Mesendoderm (in vitro differentiated cells): Measurements from ENCODE around the gene CHST5.

Experiments used
- DNase-seq: peaks from one replicate; pipeline ENCODE4 v3.0.0; 2013
- H2AK5ac ChIP-seq: 2 replicates; pipeline ENCODE4 v1.6.1; 2013; ENCODE audit warnings: low read length, inconsistent platforms
- H2BK120ac ChIP-seq: 2 replicates; pipeline ENCODE4 v1.6.1; 2013; ENCODE audit warnings: low read depth, mild to moderate bottlenecking, low read length, moderate library complexity, mixed read lengths
- H2BK15ac ChIP-seq: replicated peaks from 2 replicates; pipeline ENCODE4 v1.6.1; 2013; ENCODE audit warnings: low read depth, mild to moderate bottlenecking, moderate library complexity
- H2BK5ac ChIP-seq: 2 replicates; pipeline ENCODE4 v1.6.1; 2013; ENCODE audit warnings: low read length, inconsistent platforms
- H3K18ac ChIP-seq: 2 replicates; pipeline ENCODE4 v1.6.1; 2013; ENCODE audit warnings: mild to moderate bottlenecking, low read length, mixed read lengths
- H3K23ac ChIP-seq: one replicate; pipeline ENCODE4 v1.6.1; 2013; ENCODE audit warnings: low read length
- H3K27ac ChIP-seq: 2 replicates; pipeline ENCODE4 v1.5.1; 2013; ENCODE audit warnings: low read depth, mild to moderate bottlenecking, inconsistent platforms, low read length, moderate library complexity
- H3K27me3 ChIP-seq: 2 replicates; pipeline ENCODE4 v1.6.1; 2013; ENCODE audit warnings: low read length, control low read depth, mild to moderate bottlenecking, inconsistent platforms; ENCODE audit not compliant: insufficient read depth, poor library complexity
- H3K36me3 ChIP-seq: 2 replicates; pipeline ENCODE4 v1.6.1; 2013; ENCODE audit warnings: low read length, inconsistent platforms; ENCODE audit not compliant: control insufficient read depth, insufficient read depth
- H3K4ac ChIP-seq: one replicate; pipeline ENCODE4 v1.6.1; 2013; ENCODE audit warnings: low read depth, mild to moderate bottlenecking, low read length, moderate library complexity
- H3K4me1 ChIP-seq: 2 replicates; pipeline ENCODE4 v1.6.1; 2013; ENCODE audit warnings: low read depth, low read length, inconsistent platforms; ENCODE audit not compliant: control insufficient read depth
- H3K4me2 ChIP-seq: 2 replicates; pipeline ENCODE4 v1.6.1; 2013; ENCODE audit warnings: low read length
- H3K4me3 ChIP-seq: 2 replicates; pipeline ENCODE4 v1.5.1; 2013; ENCODE audit warnings: mild to moderate bottlenecking, low read length
- H3K56ac ChIP-seq: one replicate; pipeline ENCODE4 v1.6.1; 2013; ENCODE audit warnings: low read length
- H3K79me1 ChIP-seq: 2 replicates; pipeline ENCODE4 v1.6.1; 2013; ENCODE audit warnings: low read length, inconsistent platforms
- H3K79me2 ChIP-seq: 2 replicates; pipeline ENCODE4 v1.6.1; 2013; ENCODE audit warnings: mild to moderate bottlenecking, low read length; ENCODE audit not compliant: control insufficient read depth, insufficient read depth
- H3K9ac ChIP-seq: 2 replicates; pipeline ENCODE4 v1.6.1; 2013; ENCODE audit warnings: low read length, inconsistent platforms
- H4K5ac ChIP-seq: one replicate; pipeline ENCODE4 v1.6.1; 2013; ENCODE audit warnings: low read length
- H4K8ac ChIP-seq: one replicate; pipeline ENCODE4 v1.6.1; 2013; ENCODE audit warnings: low read depth, mild to moderate bottlenecking, control low read depth, low read length, moderate library complexity
- WGBS: extraction: QIAGEN DNeasy Blood & Tissue Kit; methylation state at CpG from one replicate; pipeline ENCODE4 v1.1.7; 2013; ENCODE audit warnings: low lambda C conversion rate, missing lambda C conversion rate; ENCODE audit not compliant: insufficient coverage; ENCODE audit errors: extremely low coverage; 5-methylcytosine and 5-hydroxymethylcytosine counted together

Gene CHST5

DNA sequence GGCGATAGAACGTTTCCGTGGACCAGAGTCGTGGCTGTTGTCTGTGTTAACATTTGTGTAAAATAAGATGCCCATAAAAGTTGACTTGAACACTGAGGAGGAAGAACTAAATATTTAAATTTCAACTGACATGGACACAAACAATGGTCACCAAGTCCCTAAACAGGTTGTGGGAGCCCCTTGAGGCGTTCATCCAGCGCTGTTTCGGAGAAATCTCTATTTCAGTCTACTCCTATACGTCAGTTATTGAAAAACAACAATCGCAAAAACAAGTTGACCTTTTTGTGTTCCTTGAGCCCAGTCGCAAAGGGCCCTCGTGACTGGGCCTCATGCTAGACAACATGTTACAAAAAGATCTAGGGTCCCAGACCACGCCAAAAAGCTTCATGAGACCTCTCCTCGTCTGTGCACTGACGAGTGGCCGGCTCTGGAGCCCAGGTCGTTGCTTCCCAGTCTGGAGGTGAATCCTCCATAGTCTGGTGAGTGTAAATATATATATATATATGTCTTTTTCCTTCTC lies 20.6 kb upstream of the CHST5 start:
- Histone ChIP-seq H3K4ac (no peak overlapping the region), H3K4me2 (peak overlapping the region; percentile 32), H3K79me1 (no peaks in the 10 kb centered on the region), H3K23ac (no peak overlapping the region), H2BK120ac (no peak overlapping the region), H3K36me3 (no peaks in the 10 kb centered on the region), H3K4me1 (no peaks in the 10 kb centered on the region), H2BK5ac (no peak overlapping the region), H4K8ac (no peak overlapping the region), H4K5ac (no peak overlapping the region), H3K18ac (no peak overlapping the region), H3K79me2 (no peaks in the 10 kb centered on the region), H2AK5ac (no peak overlapping the region), H3K27me3 (no peaks in the 10 kb centered on the region), H3K9ac (peak overlapping the region; percentile 9), H3K56ac (peak overlapping the region; percentile 12), H3K4me3 (no peak overlapping the region), H2BK15ac (no peak overlapping the region), H3K27ac (no peak overlapping the region)
- no CpG with 5 or more reads among the region's 16 CpGs for WGBS
- DNase-seq, result no peak

DNA sequence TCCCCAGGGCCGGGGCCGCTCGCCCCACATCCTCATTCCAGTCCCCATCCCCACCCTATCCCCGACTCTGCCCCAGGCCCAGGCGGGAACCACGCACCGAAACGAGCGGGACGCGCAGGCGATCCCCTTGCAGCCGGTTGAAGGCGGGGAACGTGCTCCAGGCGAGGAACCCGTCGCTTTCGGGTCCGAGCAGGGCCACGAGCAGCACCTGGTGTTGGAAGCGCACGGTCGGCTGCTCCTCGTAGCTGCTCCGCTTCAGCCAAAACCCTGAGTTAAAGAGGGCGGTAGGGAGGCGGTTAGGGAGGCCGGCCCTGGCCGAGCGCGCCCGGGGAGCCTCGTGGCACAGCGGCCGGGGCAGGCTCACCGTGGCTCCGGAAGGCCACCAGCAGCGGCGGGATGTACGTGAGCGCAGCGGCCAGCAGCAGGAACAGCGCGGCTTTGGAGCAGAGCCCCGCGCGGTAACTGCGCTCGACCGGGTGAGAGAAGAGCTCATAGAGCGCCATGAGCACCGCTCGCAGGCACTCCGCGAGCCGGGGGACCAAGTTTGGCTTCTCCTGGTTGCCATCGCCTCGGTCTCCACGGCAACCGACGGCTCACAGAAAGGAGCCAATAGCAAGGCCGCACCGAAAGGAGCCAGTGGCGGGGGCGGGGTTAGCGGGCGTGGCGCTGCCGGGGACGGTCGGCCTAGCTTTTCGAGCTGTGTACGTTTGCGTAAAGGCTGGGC lies 20.0 kb upstream of the CHST5 start, which contains the start of gene TMEM231:
TMEM231 (minus strand) TSS at position 546 of the 724 bp plus-strand sequence; CDS start at position 503, 43 bp downstream.
- peak; percentile 97 for DNase-seq
- Histone ChIP-seq H3K4me3 (peak within 1 kb of the TSS; percentile 76), H3K79me2 (no peaks in the 10 kb centered on the region), H3K18ac (no peak within 1 kb of the TSS), H3K56ac (peak within 1 kb of the TSS; percentile 81), H4K5ac (no peak within 1 kb of the TSS), H3K4ac (no peak within 1 kb of the TSS), H3K9ac (peak within 1 kb of the TSS; percentile 77), H4K8ac (no peak within 1 kb of the TSS), H2BK15ac (no peak within 1 kb of the TSS), H3K4me1 (no peaks in the 10 kb centered on the region), H3K27ac (peak within 1 kb of the TSS; percentile 58), H3K79me1 (no peaks in the 10 kb centered on the region), H3K23ac (peak within 1 kb of the TSS; percentile 15), H3K36me3 (no peaks in the 10 kb centered on the region), H2AK5ac (no peak within 1 kb of the TSS), H3K4me2 (peak within 1 kb of the TSS; percentile 97), H2BK5ac (no peak within 1 kb of the TSS), H2BK120ac (no peak within 1 kb of the TSS), H3K27me3 (no peaks in the 10 kb centered on the region)
- WGBS, result no CpG with 5 or more reads among the region's 75 CpGs

DNA sequence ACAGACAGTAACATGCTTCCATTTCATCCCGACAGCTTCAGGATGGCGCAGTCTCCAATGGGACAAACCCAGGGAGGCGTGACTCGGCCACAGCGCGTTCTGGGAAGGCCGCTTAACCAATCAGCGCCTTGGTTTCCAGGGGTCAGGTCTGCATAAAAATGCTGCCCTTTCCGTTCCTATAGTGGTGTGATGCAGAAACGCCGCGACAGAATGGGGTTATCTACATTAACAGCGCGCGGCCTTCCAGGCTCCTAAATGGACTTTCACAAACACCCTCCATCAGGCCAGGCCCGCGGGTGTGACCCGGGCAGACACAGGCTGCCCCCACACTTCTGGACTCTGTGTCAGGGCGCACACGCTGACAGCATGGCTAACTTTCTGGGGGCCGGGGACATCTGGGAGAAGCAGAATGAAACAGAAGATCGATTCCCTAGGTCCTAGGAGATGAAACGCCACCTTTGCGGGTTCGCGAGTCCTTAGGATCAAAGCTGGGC lies 19.4 kb upstream of the CHST5 start:
- H3K27ac ChIP-seq, result peak overlapping the region; percentile 9
- H3K27me3 ChIP-seq, result no peaks in the 10 kb centered on the region
- peak; percentile 96 for DNase-seq
- H4K8ac ChIP-seq, result no peak overlapping the region
- no peaks in the 10 kb centered on the region for H3K79me1 ChIP-seq
- no peaks in the 10 kb centered on the region for H3K79me2 ChIP-seq
- no peak overlapping the region for H3K4ac ChIP-seq
- H3K23ac ChIP-seq, result peak overlapping the region; percentile 15
- H3K4me3 ChIP-seq, result peak overlapping the region; percentile 76
- no peak overlapping the region for H2BK120ac ChIP-seq
- H3K4me1 ChIP-seq, result no peaks in the 10 kb centered on the region
- WGBS, result no CpG with 5 or more reads among the region's 26 CpGs
- H2AK5ac ChIP-seq, result no peak overlapping the region
- no peak overlapping the region for H2BK5ac ChIP-seq
- H3K56ac ChIP-seq, result peak overlapping the region; percentile 81
- no peak overlapping the region for H4K5ac ChIP-seq
- H2BK15ac ChIP-seq, result no peak overlapping the region
- peak overlapping the region; percentile 97 for H3K4me2 ChIP-seq
- peak overlapping the region; percentile 77 for H3K9ac ChIP-seq
- H3K36me3 ChIP-seq, result no peaks in the 10 kb centered on the region
- H3K18ac ChIP-seq, result no peak overlapping the region

DNA sequence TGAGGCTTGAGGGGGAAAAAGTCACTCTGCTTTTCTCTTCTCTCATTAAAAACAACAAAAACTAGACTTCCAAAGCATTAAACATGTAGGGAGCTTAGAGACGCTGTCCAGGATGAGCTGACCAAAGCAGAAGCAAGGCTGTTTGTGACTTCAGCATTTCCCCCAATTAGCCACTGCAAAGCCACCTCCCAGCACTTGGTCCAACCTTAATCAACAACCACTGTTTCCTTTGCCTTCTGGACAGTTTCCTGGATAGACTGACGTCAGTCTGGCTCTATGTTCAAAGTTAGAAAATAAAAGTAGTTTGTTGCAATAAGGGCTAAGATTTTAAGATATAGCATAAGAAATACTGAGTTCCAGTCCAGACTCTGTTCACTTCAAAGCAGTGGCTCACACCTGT lies 17.0 kb upstream of the CHST5 start:
- Histone ChIP-seq H3K79me1 (no peaks in the 10 kb centered on the region), H3K4ac (no peak overlapping the region), H3K79me2 (no peaks in the 10 kb centered on the region), H3K23ac (no peak overlapping the region), H4K5ac (no peak overlapping the region), H3K4me1 (no peaks in the 10 kb centered on the region), H3K56ac (no peak overlapping the region), H3K36me3 (no peaks in the 10 kb centered on the region), H2BK5ac (no peak overlapping the region), H3K4me3 (no peak overlapping the region), H3K4me2 (no peak overlapping the region), H3K18ac (no peak overlapping the region), H3K9ac (no peak overlapping the region), H2BK15ac (no peak overlapping the region), H2BK120ac (no peak overlapping the region), H3K27me3 (no peaks in the 10 kb centered on the region), H4K8ac (no peak overlapping the region), H2AK5ac (no peak overlapping the region), H3K27ac (no peak overlapping the region)
- no peak for DNase-seq
- no CpG with 5 or more reads among the region's 2 CpGs for WGBS

DNA sequence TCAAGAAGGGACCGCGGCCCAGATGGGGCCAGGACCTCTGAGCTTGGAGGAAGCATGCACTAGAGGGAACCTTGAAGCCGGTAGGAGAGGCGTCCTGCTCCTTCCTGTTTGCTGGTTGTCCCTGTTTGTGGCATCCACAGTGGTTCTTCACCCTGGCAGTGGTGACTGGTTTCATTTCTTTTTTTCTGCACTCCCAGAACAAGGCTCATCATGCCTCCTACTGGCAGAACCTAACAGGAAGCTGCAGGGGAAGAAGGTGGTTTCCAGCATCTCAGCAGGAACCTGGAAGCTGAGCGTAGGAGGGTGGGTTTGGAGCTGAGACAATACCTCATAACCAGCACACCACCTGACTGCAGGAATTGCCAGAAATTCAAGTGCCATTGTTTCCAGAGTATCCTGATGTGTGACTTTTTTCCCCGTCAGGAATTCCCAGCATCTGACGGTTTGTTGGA lies 14.3 kb upstream of the CHST5 start:
- H3K4me1 ChIP-seq, result no peaks in the 10 kb centered on the region
- H3K4me2 ChIP-seq, result no peak overlapping the region
- no peak overlapping the region for H3K4me3 ChIP-seq
- no peak overlapping the region for H3K27ac ChIP-seq
- no peaks in the 10 kb centered on the region for H3K36me3 ChIP-seq
- no peak overlapping the region for H2BK15ac ChIP-seq
- no peak overlapping the region for H3K56ac ChIP-seq
- DNase-seq, result peak; percentile 92
- no peaks in the 10 kb centered on the region for H3K79me1 ChIP-seq
- no peak overlapping the region for H4K5ac ChIP-seq
- no peak overlapping the region for H3K18ac ChIP-seq
- H2BK5ac ChIP-seq, result no peak overlapping the region
- no peak overlapping the region for H2AK5ac ChIP-seq
- H3K23ac ChIP-seq, result no peak overlapping the region
- H3K9ac ChIP-seq, result no peak overlapping the region
- H2BK120ac ChIP-seq, result no peak overlapping the region
- no peak overlapping the region for H3K4ac ChIP-seq
- WGBS, result no CpG with 5 or more reads among the region's 7 CpGs
- H3K79me2 ChIP-seq, result no peaks in the 10 kb centered on the region
- no peaks in the 10 kb centered on the region for H3K27me3 ChIP-seq
- H4K8ac ChIP-seq, result no peak overlapping the region
